Keratinocyte (primary cell): ENCODE results near the gene VMP1. TPM values are rescaled to one million over a fixed set of nuclear protein-coding genes. Genes with fewer than 3 reads are reported as not detected.
"Not testable (repeated sequence)": the region's sequence is repeated elsewhere in the genome, so short reads cannot be mapped to it uniquely, and the experiment has no call there.

Experiments
- DNase-seq: peaks from one replicate; pipeline ENCODE4 v3.0.0-alpha.2; 2011; ENCODE audit warnings: low read depth, missing footprints, low spot score
- FAIRE-seq: peaks from 2 replicates; lab custom pipeline; 2011; peaks lifted over from hg19 to GRCh38; lab: Jason Lieb, UNC
- H2AFZ ChIP-seq: 2 replicates; pipeline ENCODE4 v1.6.0; 2012; ENCODE audit warnings: low read length, control low read depth, inconsistent platforms; ENCODE audit not compliant: control insufficient read depth
- H3K27ac ChIP-seq: 2 replicates; pipeline ENCODE4 v1.5.1; 2011; ENCODE audit warnings: low read length; ENCODE audit not compliant: control insufficient read depth, insufficient read depth
- H3K27me3 ChIP-seq: 3 replicates; pipeline ENCODE4 v1.6.0; 2011; ENCODE audit warnings: low read length; ENCODE audit not compliant: control insufficient read depth, insufficient read depth; ENCODE audit errors: extremely low read depth
- H3K36me3 ChIP-seq, 2 experiments: 2 replicates in 1 of 2; 3 replicates in 1 of 2; pipeline ENCODE4 v1.5.1; 2011; ENCODE audit warnings: low read length in 2 of 2, mild to moderate bottlenecking in 1 of 2; ENCODE audit not compliant: control insufficient read depth in 2 of 2, insufficient read depth in 2 of 2; ENCODE audit errors: extremely low read depth in 1 of 2
- H3K4me1 ChIP-seq: 3 replicates; pipeline ENCODE4 v1.5.1; 2011; ENCODE audit warnings: low read length; ENCODE audit not compliant: control insufficient read depth, insufficient read depth; ENCODE audit errors: extremely low read depth
- H3K4me2 ChIP-seq: 3 replicates; pipeline ENCODE4 v1.6.0; 2011; ENCODE audit warnings: low read depth, low read length; ENCODE audit not compliant: control insufficient read depth, insufficient read depth; ENCODE audit errors: extremely low read depth
- H3K4me3 ChIP-seq, 3 experiments: fragments of 200-600 bp in 1 of 3; sonication (generic) in 1 of 3; 2 replicates in 2 of 3; 3 replicates in 1 of 3; pipeline ENCODE4 v1.5.1; 2011 to 2016; ENCODE audit warnings: low read length in 3 of 3, mild to moderate bottlenecking in 3 of 3, control low read depth in 2 of 3, inconsistent platforms in 1 of 3, low read depth in 1 of 3, mixed read lengths in 1 of 3, mixed run types in 1 of 3, moderate library complexity in 1 of 3; ENCODE audit not compliant: control insufficient read depth in 2 of 3, insufficient read depth in 2 of 3; ENCODE audit errors: extremely low read depth in 1 of 3
- H3K79me2 ChIP-seq: 2 replicates; pipeline ENCODE4 v1.6.0; 2012; ENCODE audit warnings: low read length; ENCODE audit not compliant: control insufficient read depth, insufficient read depth
- H3K9ac ChIP-seq: 3 replicates; pipeline ENCODE4 v1.6.0; 2011; ENCODE audit warnings: low read length; ENCODE audit not compliant: control insufficient read depth, insufficient read depth; ENCODE audit errors: extremely low read depth
- H3K9me1 ChIP-seq: 3 replicates; pipeline ENCODE4 v1.6.0; 2011; ENCODE audit warnings: low read length; ENCODE audit not compliant: control insufficient read depth, insufficient read depth; ENCODE audit errors: extremely low read depth
- H3K9me3 ChIP-seq: 2 replicates; pipeline ENCODE4 v1.5.1; 2012; ENCODE audit warnings: low read depth, low read length; ENCODE audit not compliant: control insufficient read depth
- H4K20me1 ChIP-seq: 3 replicates; pipeline ENCODE4 v1.6.0; 2011; ENCODE audit warnings: low read length; ENCODE audit not compliant: control insufficient read depth, insufficient read depth; ENCODE audit errors: extremely low read depth
- EZH2 ChIP-seq: IDR thresholded peaks from one replicate; pipeline ENCODE4 v1.6.1; 2012; ENCODE audit warnings: inconsistent platforms, mild to moderate bottlenecking, low read length, moderate library complexity
- dilution Hi-C: fragments of 300-500 bp; cut with MboI; formaldehyde crosslinking; loops from one replicate; pipeline ENCODE4 v1.7.0; 2020; ENCODE audit warnings: low sequenced_read_pairs; ENCODE audit not compliant: extremely low pct_ligation_motif_present
- polyA plus RNA-seq, 5 experiments: library from polyadenylated mRNA; depleted of rRNA in 3 of 5; stranded (reverse) in 3 of 5; stranded (forward) in 1 of 5; unstranded in 1 of 5; fragments of >200 nt; gene quantifications; 1 replicate in 1 of 5; 2 replicates in 3 of 5; 3 replicates in 1 of 5; pipeline versions ENCODE4 v1.2.1 to v1.2.3, GENCODE V29; 2011 to 2012; ENCODE audit warnings: missing spikeins in 2 of 5, low read depth in 1 of 5, low replicate concordance in 1 of 5
- TF ChIP-seq, protein P1 (sequence below), 3 experiments: IDR thresholded peaks in 1 of 3; conservative IDR thresholded peaks in 1 of 3; optimal IDR thresholded peaks in 1 of 3; 2 replicates in 2 of 3; 3 replicates in 1 of 3; pipeline versions ENCODE3 to v1.5.1; 2011; ENCODE audit warnings: low read length in 3 of 3, mild to moderate bottlenecking in 3 of 3, moderate library complexity in 2 of 3, control low read depth in 1 of 3, inconsistent platforms in 1 of 3; ENCODE audit not compliant: insufficient read depth in 2 of 3; ENCODE audit errors: extremely low read depth in 1 of 3

VMP1 gene
- polyA plus RNA-seq, 1 donor (not counting 4 experiments of a cell fraction or from before 2014, with no cell fraction given) = 303 TPM

DNA sequence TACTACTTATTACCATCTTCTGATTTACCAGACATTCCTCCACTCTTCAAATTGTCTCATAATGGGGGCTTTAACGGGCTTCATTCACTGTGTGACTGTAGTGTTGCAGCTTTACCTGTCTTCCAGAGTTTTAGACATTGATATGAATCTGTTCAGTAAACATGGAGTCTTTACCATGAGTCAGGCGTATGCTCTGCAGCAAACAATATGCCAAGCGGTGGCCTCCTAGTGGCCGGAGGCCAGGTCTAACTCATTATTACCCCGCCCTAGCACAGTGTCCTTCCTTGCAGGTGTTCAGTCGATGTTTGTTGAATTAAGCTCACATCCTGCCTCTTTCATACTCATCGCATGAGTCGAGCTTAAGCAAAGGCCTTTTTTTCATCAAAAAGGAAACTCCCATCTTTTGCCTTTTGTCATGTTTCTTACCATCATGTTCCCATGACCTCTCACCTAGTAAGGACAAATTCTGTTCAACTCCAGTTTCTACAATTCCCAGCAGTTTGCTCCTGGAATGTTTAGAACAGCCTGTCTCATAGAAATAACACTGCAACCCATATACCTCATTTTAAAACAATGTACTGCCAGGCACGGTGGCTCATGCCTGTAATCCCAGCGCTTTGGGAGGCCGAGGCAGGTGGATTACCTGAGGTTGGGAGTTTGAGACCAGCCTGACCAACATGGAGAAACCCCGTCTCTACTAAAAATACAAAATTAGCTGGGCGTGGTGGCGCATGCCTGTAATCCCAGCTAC is 145.9 kb downstream of the VMP1 start:
- Histone ChIP-seq H3K4me2 (peak overlapping the region; percentile 66), H3K9ac (peak overlapping the region; percentile 65), H2AFZ (peak overlapping the region; percentile 77), H3K9me3 (no peaks in the 10 kb centered on the region), H3K9me1 (no peaks in the 10 kb centered on the region), H3K4me1 (peaks cover 25% of the 10 kb centered on the region), H4K20me1 (no peaks in the 10 kb centered on the region), H3K27ac (peak overlapping the region; percentile 83), H3K4me3 (no peak overlapping the region), H3K79me2 (no peaks in the 10 kb centered on the region), H3K36me3 (no peaks in the 10 kb centered on the region), H3K27me3 (no peaks in the 10 kb centered on the region)
- peak; percentile 93 for DNase-seq
- no peak for TF ChIP-seq EZH2
- TF ChIP-seq, protein P1, sequence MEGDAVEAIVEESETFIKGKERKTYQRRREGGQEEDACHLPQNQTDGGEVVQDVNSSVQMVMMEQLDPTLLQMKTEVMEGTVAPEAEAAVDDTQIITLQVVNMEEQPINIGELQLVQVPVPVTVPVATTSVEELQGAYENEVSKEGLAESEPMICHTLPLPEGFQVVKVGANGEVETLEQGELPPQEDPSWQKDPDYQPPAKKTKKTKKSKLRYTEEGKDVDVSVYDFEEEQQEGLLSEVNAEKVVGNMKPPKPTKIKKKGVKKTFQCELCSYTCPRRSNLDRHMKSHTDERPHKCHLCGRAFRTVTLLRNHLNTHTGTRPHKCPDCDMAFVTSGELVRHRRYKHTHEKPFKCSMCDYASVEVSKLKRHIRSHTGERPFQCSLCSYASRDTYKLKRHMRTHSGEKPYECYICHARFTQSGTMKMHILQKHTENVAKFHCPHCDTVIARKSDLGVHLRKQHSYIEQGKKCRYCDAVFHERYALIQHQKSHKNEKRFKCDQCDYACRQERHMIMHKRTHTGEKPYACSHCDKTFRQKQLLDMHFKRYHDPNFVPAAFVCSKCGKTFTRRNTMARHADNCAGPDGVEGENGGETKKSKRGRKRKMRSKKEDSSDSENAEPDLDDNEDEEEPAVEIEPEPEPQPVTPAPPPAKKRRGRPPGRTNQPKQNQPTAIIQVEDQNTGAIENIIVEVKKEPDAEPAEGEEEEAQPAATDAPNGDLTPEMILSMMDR (optimal IDR thresholded peaks at IDR 0.05 in 1 of 3, IDR thresholded peaks at IDR 0.05 in 1 of 3, conservative IDR thresholded peaks at IDR 0.05 in 1 of 3; ENCODE audit: extremely low read depth in 1 of 3, insufficient read depth in 2 of 3, low read length in 3 of 3) = peak; percentile 71 to 91 (median 84)
- FAIRE-seq = peak; percentile 89
- dilution Hi-C loops = no loop called here

DNA sequence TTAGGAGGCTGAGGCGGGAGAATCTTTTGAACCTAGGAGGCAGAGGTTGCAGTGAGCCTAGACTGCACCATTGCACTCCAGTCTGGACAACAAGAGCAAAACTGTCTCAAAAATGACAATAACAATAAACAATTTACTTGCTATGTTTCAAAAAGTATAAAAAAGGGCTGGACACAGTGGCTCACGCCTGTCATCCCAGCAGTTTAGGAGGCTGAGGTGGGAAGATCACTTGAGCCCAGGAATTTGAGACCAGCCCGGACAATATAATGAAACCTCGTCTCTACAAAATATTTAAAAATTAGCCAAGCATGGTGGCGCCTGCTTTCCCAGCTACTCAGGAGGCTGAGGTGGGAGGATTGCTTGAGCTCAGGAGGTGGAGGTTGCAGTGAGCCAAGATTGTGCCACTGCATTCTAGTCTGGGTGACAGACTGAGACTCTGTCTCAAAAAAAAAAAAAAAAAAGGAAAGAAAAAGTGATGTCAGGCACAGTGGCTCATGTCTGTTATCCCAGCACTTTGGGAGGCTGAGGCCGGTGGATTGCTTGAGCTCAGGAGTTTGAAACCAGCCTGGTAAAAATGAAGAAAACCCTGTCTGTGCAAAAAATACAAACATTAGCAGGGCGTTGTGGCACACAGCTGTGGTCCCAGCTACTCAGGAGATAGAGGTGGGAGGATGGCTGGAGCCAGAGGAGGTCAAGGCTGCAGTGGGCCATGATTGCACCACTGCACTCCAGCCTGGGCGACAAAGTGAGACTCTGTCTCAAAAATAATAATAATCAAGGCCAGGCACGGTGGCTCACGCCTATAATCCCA is 146.7 kb downstream of the VMP1 start:
- H3K4me1 ChIP-seq = peaks cover 25% of the 10 kb centered on the region
- H3K9me3 ChIP-seq, H4K20me1 ChIP-seq, H3K27me3 ChIP-seq, H3K79me2 ChIP-seq, FAIRE-seq, dilution Hi-C loops, DNase-seq, H3K9me1 ChIP-seq, H3K36me3 ChIP-seq, H3K4me3 ChIP-seq, H2AFZ ChIP-seq: not testable (repeated sequence)
- peak overlapping the region; percentile 65 for H3K9ac ChIP-seq
- H3K27ac ChIP-seq = peak overlapping the region; percentile 83
- H3K4me2 ChIP-seq = peak overlapping the region; percentile 66
